ENCODE results near the gene DPP8.

DNA sequence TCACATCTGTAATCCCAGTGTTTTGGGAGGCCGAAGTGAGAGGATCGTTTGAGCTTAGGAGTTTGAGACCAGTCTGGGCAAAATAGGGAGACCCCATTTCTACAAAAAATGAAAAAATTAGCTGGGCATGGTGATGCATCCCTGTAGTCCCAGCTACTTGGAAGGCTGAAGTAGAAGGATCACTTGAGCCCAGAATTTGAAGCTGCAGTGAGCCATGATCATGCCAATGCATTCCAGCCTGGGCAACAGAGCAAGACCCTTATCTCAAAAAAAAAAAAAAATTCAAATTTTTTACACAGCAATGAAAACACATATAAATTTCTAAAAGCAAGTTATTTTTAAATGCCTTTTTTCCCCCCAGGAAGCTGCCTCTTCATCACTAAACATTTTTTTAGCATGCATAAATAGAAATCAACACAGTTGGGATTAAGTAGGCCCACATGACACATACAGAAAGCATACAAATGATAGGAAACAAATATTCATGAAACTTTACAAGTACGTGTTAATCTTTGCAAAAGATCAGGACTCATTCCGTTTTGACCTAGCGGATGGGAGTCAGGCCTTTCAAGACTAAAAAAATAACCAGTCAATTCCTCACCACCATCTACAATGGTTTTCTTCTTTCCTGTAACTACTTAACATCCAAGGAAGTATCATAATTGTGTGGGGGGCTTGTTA lies 49.1 kb downstream of the DPP8 start:
- TF ChIP-seq POLR2A (IDR thresholded peaks at IDR 0.05; ENCODE audit: low read depth, low read length) (no peak), POLR2AphosphoS5 (IDR thresholded peaks at IDR 0.05; ENCODE audit: insufficient read depth, low read depth, low read length) (no peak), MYC (IDR thresholded peaks at IDR 0.05; ENCODE audit: low read depth, low read length) (no peak), JUN (IDR thresholded peaks at IDR 0.05; ENCODE audit: borderline replicate concordance, insufficient read depth, insufficient read length, low read depth) (no peak), EZH2 (IDR thresholded peaks at IDR 0.05; ENCODE audit: borderline replicate concordance, low read depth, low read length, severe bottlenecking) (no peak)
- TF ChIP-seq, protein P1, sequence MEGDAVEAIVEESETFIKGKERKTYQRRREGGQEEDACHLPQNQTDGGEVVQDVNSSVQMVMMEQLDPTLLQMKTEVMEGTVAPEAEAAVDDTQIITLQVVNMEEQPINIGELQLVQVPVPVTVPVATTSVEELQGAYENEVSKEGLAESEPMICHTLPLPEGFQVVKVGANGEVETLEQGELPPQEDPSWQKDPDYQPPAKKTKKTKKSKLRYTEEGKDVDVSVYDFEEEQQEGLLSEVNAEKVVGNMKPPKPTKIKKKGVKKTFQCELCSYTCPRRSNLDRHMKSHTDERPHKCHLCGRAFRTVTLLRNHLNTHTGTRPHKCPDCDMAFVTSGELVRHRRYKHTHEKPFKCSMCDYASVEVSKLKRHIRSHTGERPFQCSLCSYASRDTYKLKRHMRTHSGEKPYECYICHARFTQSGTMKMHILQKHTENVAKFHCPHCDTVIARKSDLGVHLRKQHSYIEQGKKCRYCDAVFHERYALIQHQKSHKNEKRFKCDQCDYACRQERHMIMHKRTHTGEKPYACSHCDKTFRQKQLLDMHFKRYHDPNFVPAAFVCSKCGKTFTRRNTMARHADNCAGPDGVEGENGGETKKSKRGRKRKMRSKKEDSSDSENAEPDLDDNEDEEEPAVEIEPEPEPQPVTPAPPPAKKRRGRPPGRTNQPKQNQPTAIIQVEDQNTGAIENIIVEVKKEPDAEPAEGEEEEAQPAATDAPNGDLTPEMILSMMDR (IDR thresholded peaks at IDR 0.05; ENCODE audit: extremely low read depth in 1 of 2, insufficient read depth in 1 of 2, low read depth in 1 of 2, low read length in 2 of 2): no peak

Measured in endothelial cell of umbilical vein (primary cell).